Testis (tissue), 3 donors: ENCODE measurements around the gene IGSF21. TPM values are rescaled to one million over a fixed set of nuclear protein-coding genes. Genes with fewer than 3 reads are reported as not detected.

Source experiments
- DNase-seq: peaks from one replicate; pipeline ENCODE4 v3.0.0-alpha.2; 2019
- H3K27ac ChIP-seq, 2 donors: fragments of 200-600 bp; sonication (generic); one replicate each; pipeline ENCODE4 v1.5.1; 2019
- H3K27me3 ChIP-seq: fragments of 200-600 bp; sonication (generic); one replicate; pipeline ENCODE4 v1.5.1; 2019
- H3K36me3 ChIP-seq: fragments of 200-600 bp; sonication (generic); one replicate; pipeline ENCODE4 v1.5.1; 2017; ENCODE audit warnings: low read depth; ENCODE audit errors: missing control alignments
- H3K4me1 ChIP-seq: fragments of 200-600 bp; sonication (generic); one replicate; pipeline ENCODE4 v1.5.1; 2019
- H3K4me3 ChIP-seq, 2 donors: fragments of 200-600 bp; sonication (generic); one replicate each; pipeline ENCODE4 v1.5.1; 2017 to 2019
- H3K9me3 ChIP-seq: fragments of 200-600 bp; sonication (generic); one replicate; pipeline ENCODE4 v1.5.1; 2017
- CTCF ChIP-seq, 3 experiments: fragments of 450-650 bp in 2 of 3; fragments of 200-600 bp in 1 of 3; sonication (generic) in 1 of 3; IDR thresholded peaks; one replicate each; pipeline ENCODE4 v1.5.1; 2016 to 2019; ENCODE audit warnings: antibody characterized with exemption in 3 of 3, mild to moderate bottlenecking in 2 of 3, moderate library complexity in 1 of 3
- POLR2A ChIP-seq: fragments of 450-650 bp; IDR thresholded peaks from one replicate; pipeline ENCODE4 v1.6.1; 2017; ENCODE audit warnings: antibody characterized with exemption, mild to moderate bottlenecking, moderate library complexity
- WGBS, 2 donors: methylation state at CpG; one replicate each; pipeline ENCODE4 v1.1.5; 2018; 5-methylcytosine and 5-hydroxymethylcytosine counted together
- intact Hi-C: fragments of 100-400 bp; cut with DNase I; formaldehyde crosslinking; loops from one replicate; pipeline ENCODE4 v1.15.1; 2023; ENCODE audit warnings: low total_unique reads
- polyA plus RNA-seq: library from polyadenylated mRNA; stranded (reverse); fragments of 350-450 nt; fragmentation: Illumina TruSeq; extraction: RNeasy Lipid Tissue Mini Kit (QIAGEN cat#74804); gene quantifications from one replicate; pipeline ENCODE4 v1.2.3, GENCODE V29; 2014; ENCODE audit warnings: low read depth, low replicate concordance; ENCODE audit not compliant: insufficient read depth
- total RNA-seq, 2 donors: library from RNA; depleted of rRNA; stranded (reverse); fragments of >200 nt; gene quantifications; one replicate each; pipeline ENCODE4 v1.2.3, GENCODE V29; 2016

The IGSF21 gene
- total and polyA plus RNA-seq, 3 donors from 2014 or later, result 1.7 to 4.2 (median 2.9) TPM

GRCh38 chr1:18329469-18330253, 222.1 kb downstream of the IGSF21 start:
- WGBS, 2 donors, result 82 to 92% methylated on average over 9 of the region's 9 CpGs
- no peak for DNase-seq
- TF ChIP-seq POLR2A (no peak), CTCF (IDR thresholded peaks at IDR 0.05) (no peak)
- H3K27me3 ChIP-seq, result no peaks in the 10 kb centered on the region
- H3K4me1 ChIP-seq, result no peaks in the 10 kb centered on the region
- no peaks in the 10 kb centered on the region for H3K9me3 ChIP-seq
- H3K27ac ChIP-seq, result no peak overlapping the region
- intact Hi-C loops, result no loop called here
- no peak overlapping the region for H3K4me3 ChIP-seq
- H3K36me3 ChIP-seq, result no peaks in the 10 kb centered on the region

GRCh38 chr1:18332576-18332975, 225.0 kb downstream of the IGSF21 start:
- Histone ChIP-seq H3K27ac (no peak overlapping the region), H3K36me3 (no peaks in the 10 kb centered on the region), H3K9me3 (no peaks in the 10 kb centered on the region), H3K4me3 (no peak overlapping the region), H3K27me3 (no peaks in the 10 kb centered on the region), H3K4me1 (no peaks in the 10 kb centered on the region)
- intact Hi-C loops, result no loop called here
- 49 to 60% methylated on average over 6 of the region's 6 CpGs for WGBS, 2 donors
- no peak for DNase-seq
- no peak for TF ChIP-seq CTCF (IDR thresholded peaks at IDR 0.05)
- no peak for TF ChIP-seq POLR2A

- H3K27me3 ChIP-seq, result no peaks in the 10 kb centered on the region
- WGBS, 2 donors, result 85 to 91% methylated on average over 3 of the region's 3 CpGs
- DNase-seq, result no peak
These were observed 225.6 kb downstream of the IGSF21 start for GRCh38 chr1:18333220-18333619.

DNA sequence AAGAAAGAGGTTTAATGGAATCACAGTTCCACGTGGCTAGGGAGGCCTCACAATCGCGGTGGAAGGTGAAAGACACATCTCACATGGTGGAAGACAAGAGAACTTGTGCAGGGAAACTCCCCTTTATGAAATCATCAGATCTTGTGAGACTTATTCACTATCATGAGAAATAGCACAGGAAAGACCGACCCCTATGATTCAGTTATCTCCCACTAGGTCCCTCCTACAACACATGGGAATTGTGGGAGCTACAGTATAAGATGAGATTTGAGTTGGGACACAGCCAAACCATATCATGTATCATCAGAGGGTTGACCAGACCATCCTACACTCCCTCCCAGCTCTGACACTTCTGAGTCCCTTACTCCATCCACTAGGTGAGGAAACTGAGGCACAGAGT, 229.2 kb downstream of the IGSF21 start:
- intact Hi-C loops, result no loop called here
- Histone ChIP-seq H3K27me3 (no peaks in the 10 kb centered on the region), H3K4me3 (no peak overlapping the region), H3K27ac (no peak overlapping the region), H3K9me3 (no peaks in the 10 kb centered on the region), H3K36me3 (no peaks in the 10 kb centered on the region), H3K4me1 (no peaks in the 10 kb centered on the region)
- 78 to 83% methylated on average over 4 of the region's 4 CpGs for WGBS, 2 donors
- no peak for DNase-seq
- TF ChIP-seq POLR2A (no peak), CTCF (IDR thresholded peaks at IDR 0.05) (no peak)

More at GRCh38 chr1:18333220-18333619, 225.6 kb downstream of the IGSF21 start:
- Histone ChIP-seq H3K36me3 (no peaks in the 10 kb centered on the region), H3K9me3 (no peaks in the 10 kb centered on the region), H3K4me1 (no peaks in the 10 kb centered on the region), H3K27ac (no peak overlapping the region), H3K4me3 (no peak overlapping the region)
- intact Hi-C loops, result no loop called here
- TF ChIP-seq POLR2A (no peak), CTCF (IDR thresholded peaks at IDR 0.05) (no peak)

- Histone ChIP-seq H3K27me3 (no peaks in the 10 kb centered on the region), H3K4me1 (no peaks in the 10 kb centered on the region), H3K27ac (no peak overlapping the region), H3K36me3 (no peaks in the 10 kb centered on the region), H3K4me3 (no peak overlapping the region), H3K9me3 (no peaks in the 10 kb centered on the region)
- no peak for DNase-seq
- TF ChIP-seq POLR2A (no peak), CTCF (IDR thresholded peaks at IDR 0.05) (no peak)
- intact Hi-C loops, result no loop called here
- WGBS, 2 donors, result 71 to 81% methylated on average over 9 of the region's 9 CpGs
These were observed 230.2 kb downstream of the IGSF21 start for GRCh38 chr1:18337757-18338156.
